ENCODE results near the gene TXNRD1.
A peak's percentile ranks its signal among the peaks of the same experiment; 100 is the strongest.
"Not testable (repeated sequence)": the region's sequence is repeated elsewhere in the genome, so short reads cannot be mapped to it uniquely, and the experiment has no call there.

TXNRD1 gene

DNA sequence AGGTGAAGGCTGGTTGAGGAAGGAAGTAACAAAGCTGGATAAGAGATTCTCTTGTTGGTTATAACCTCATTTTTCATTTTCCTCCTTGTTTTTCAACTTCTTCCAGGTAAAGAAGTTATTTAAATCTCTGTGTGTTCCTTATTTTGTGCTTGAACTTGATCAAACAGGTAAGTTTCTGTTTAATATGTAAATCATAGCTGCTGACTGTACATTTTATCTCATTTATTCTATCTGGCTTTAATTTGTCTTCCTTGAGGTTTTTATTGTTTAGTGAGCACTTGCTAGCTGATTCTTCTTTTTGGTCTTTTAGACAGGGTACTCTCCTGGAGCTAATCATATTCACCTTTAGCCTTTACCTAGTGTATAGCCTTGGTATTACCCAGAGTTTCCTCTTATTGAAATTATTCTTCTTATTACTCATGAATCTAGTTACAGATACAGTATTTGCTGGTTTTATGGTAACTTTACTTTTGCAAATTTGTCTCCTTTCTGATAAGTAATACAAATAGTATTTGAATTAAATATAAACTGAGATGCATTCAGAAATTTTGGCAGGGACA lies 42.4 kb downstream of the TXNRD1 start:
- H3K9ac ChIP-seq (ENCODE audit: low read depth in 1 of 2, low read length in 2 of 2), result no peak overlapping the region
- H3K9me3 ChIP-seq (ENCODE audit: control insufficient read depth in 1 of 2, low read length in 2 of 2), result no peaks in the 10 kb centered on the region
- H3K4me3 ChIP-seq (ENCODE audit: low read depth in 1 of 2, low read length in 2 of 2), result no peak overlapping the region
- no peak overlapping the region for H3K27ac ChIP-seq (ENCODE audit: low read depth, low read length)
- no peaks in the 10 kb centered on the region for H3K27me3 ChIP-seq (ENCODE audit: control insufficient read depth in 1 of 2, insufficient read depth in 2 of 2, low read length in 2 of 2)
- H3K4me1 ChIP-seq (ENCODE audit: control insufficient read depth in 1 of 2, insufficient read depth in 2 of 2, low read length in 2 of 2), result no peaks in the 10 kb centered on the region
- no peaks in the 10 kb centered on the region for H3K36me3 ChIP-seq (ENCODE audit: control insufficient read depth in 1 of 2, insufficient read depth in 2 of 2, low read length in 2 of 2)

DNA sequence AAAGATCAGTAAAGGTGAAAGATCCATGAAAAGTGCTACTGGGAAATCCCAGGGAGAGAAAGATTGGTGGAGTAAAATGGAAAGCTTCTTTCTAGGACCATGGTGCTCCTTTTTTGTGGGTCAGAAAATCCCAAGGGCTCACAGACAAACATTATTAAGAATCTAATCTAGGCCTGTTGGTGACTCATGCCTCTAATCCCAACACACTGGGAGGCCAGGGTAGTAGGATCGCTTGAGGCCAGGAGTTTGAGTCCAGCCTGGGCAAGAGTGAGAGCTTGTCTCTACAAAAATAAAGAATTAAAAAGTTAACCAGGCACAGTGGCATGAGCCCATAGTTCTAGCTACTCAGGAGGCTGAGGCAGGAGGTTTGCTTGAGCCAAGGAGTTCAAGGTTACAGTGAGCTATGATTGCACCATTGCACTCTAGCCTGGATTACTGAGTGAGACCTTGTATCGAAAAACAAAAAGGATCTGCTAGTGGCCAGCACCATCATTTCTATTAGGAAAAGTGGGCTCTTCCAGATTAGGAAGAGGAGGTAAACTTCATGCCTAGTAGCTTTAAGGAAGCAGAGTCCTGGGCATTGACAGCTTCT lies 43.0 kb downstream of the TXNRD1 start:
- Histone ChIP-seq H3K4me3 (ENCODE audit: low read depth in 1 of 2, low read length in 2 of 2) (no peak overlapping the region), H3K9ac (ENCODE audit: low read depth in 1 of 2, low read length in 2 of 2) (no peak overlapping the region), H3K9me3 (ENCODE audit: control insufficient read depth in 1 of 2, low read length in 2 of 2) (no peaks in the 10 kb centered on the region), H3K27me3 (ENCODE audit: control insufficient read depth in 1 of 2, insufficient read depth in 2 of 2, low read length in 2 of 2) (no peaks in the 10 kb centered on the region), H3K36me3 (ENCODE audit: control insufficient read depth in 1 of 2, insufficient read depth in 2 of 2, low read length in 2 of 2) (no peaks in the 10 kb centered on the region), H3K4me1 (ENCODE audit: control insufficient read depth in 1 of 2, insufficient read depth in 2 of 2, low read length in 2 of 2) (no peaks in the 10 kb centered on the region), H3K27ac (ENCODE audit: low read depth, low read length) (no peak overlapping the region)

DNA sequence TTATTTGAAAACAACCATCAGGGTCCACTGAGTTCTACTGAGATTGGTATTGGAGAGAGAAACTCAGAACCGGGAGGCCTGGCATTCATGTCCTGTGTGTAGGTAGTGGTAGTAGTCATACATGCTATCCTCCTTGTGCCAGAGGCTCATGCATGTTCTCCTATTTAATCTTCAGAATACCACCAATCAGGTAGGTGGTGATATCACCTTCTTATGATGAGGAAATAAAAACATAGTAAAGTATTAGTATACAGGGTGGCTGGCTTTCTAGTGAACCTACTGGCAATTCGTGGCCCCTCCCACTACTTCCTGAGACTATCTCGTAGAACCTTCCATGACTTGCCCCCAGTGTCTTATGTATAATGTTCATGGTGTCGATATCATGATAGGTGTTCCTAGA lies 47.4 kb downstream of the TXNRD1 start:
- H3K36me3 ChIP-seq (ENCODE audit: control insufficient read depth in 1 of 2, insufficient read depth in 2 of 2, low read length in 2 of 2), result no peaks in the 10 kb centered on the region
- no peaks in the 10 kb centered on the region for H3K4me1 ChIP-seq (ENCODE audit: control insufficient read depth in 1 of 2, insufficient read depth in 2 of 2, low read length in 2 of 2)
- H3K9ac ChIP-seq (ENCODE audit: low read depth in 1 of 2, low read length in 2 of 2), result no peak overlapping the region
- H3K4me3 ChIP-seq (ENCODE audit: low read depth in 1 of 2, low read length in 2 of 2), result no peak overlapping the region
- no peaks in the 10 kb centered on the region for H3K27me3 ChIP-seq (ENCODE audit: control insufficient read depth in 1 of 2, insufficient read depth in 2 of 2, low read length in 2 of 2)
- no peak overlapping the region for H3K27ac ChIP-seq (ENCODE audit: low read depth, low read length)
- no peaks in the 10 kb centered on the region for H3K9me3 ChIP-seq (ENCODE audit: control insufficient read depth in 1 of 2, low read length in 2 of 2)

DNA sequence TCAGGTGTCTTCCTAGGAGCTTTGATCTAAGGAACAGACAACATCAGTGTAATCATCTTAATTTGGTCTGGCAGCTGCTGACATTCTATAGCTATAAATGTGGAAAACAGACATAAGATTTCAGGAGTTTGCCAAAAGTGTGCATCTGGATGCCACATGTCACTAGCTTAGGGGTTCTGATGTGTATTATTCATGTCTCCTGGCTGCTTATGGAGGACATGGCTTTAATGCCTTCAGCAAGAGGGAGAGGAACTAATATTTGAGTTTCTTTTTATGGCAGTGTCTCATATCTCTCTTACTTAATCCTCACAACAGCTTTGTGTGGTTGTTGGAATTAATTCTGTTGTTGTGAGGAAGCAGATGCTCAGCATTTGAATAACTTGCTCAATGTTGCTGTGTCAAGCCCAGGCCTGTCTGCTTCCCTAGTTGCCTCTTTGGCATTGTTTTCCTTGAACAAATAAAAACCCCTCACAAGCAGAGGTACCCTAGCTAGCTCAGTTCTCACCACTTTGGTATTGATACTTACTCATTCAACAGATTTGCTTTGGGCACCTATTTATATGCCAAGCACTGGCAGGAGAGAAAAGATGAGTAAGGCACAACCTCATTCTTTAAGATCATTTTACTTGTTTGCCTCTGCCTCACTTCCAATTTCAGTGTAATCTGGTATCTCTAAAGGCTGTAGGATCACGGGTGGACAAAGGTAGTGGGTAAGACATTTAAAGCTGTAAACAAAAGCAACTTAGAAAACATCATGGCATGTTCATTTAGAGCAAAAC lies 48.2 kb downstream of the TXNRD1 start:
- Histone ChIP-seq H3K27ac (ENCODE audit: low read depth, low read length) (no peak overlapping the region), H3K4me1 (ENCODE audit: control insufficient read depth in 1 of 2, insufficient read depth in 2 of 2, low read length in 2 of 2) (no peaks in the 10 kb centered on the region), H3K9me3 (ENCODE audit: control insufficient read depth in 1 of 2, low read length in 2 of 2) (no peaks in the 10 kb centered on the region), H3K27me3 (ENCODE audit: control insufficient read depth in 1 of 2, insufficient read depth in 2 of 2, low read length in 2 of 2) (no peaks in the 10 kb centered on the region), H3K36me3 (ENCODE audit: control insufficient read depth in 1 of 2, insufficient read depth in 2 of 2, low read length in 2 of 2) (no peaks in the 10 kb centered on the region), H3K4me3 (ENCODE audit: low read depth in 1 of 2, low read length in 2 of 2) (no peak overlapping the region), H3K9ac (ENCODE audit: low read depth in 1 of 2, low read length in 2 of 2) (no peak overlapping the region)

DNA sequence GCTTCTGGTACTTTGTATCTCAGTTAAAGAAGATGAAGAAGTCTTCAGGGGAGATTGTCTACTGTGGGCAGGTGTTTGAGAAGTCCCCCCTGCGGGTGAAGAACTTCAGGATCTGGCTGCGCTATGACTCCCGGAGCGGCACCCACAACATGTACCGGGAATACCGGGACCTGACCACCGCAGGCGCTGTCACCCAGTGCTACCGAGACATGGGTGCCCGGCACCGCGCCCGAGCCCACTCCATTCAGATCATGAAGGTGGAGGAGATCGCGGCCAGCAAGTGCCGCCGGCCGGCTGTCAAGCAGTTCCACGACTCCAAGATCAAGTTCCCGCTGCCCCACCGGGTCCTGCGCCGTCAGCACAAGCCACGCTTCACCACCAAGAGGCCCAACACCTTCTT lies 49.9 kb downstream of the TXNRD1 start:
- not testable (repeated sequence) for H3K27me3 ChIP-seq (ENCODE audit: control insufficient read depth in 1 of 2, insufficient read depth in 2 of 2, low read length in 2 of 2); H3K9me3 ChIP-seq (ENCODE audit: control insufficient read depth in 1 of 2, low read length in 2 of 2); H3K4me3 ChIP-seq (ENCODE audit: low read depth in 1 of 2, low read length in 2 of 2); H3K9ac ChIP-seq (ENCODE audit: low read depth in 1 of 2, low read length in 2 of 2); H3K4me1 ChIP-seq (ENCODE audit: control insufficient read depth in 1 of 2, insufficient read depth in 2 of 2, low read length in 2 of 2); H3K27ac ChIP-seq (ENCODE audit: low read depth, low read length); H3K36me3 ChIP-seq (ENCODE audit: control insufficient read depth in 1 of 2, insufficient read depth in 2 of 2, low read length in 2 of 2)

DNA sequence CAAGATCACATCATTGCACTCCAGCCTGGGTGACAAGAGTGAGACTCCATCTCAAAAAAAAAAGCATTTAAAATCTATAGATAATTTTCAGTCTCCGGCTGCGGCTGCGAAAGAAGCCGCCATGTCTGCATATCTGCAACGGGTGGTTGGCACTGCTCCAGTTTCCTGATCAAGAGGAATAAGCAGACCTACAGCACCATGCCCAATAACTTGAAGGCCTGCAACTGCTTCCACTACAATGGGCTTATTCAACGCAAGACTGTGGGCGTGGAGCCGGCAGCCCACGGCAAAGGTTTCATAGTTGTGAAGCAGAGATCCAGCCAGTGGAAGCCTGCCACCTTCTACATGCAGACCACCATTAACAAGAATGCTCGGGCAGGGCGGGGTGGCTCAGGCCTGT lies 57.4 kb downstream of the TXNRD1 start:
- H3K9me3 ChIP-seq (ENCODE audit: control insufficient read depth in 1 of 2, low read length in 2 of 2), result no peaks in the 10 kb centered on the region
- H3K27me3 ChIP-seq (ENCODE audit: control insufficient read depth in 1 of 2, insufficient read depth in 2 of 2, low read length in 2 of 2), result no peaks in the 10 kb centered on the region
- no peak overlapping the region for H3K4me3 ChIP-seq (ENCODE audit: low read depth in 1 of 2, low read length in 2 of 2)
- H3K9ac ChIP-seq (ENCODE audit: low read depth in 1 of 2, low read length in 2 of 2), result no peak overlapping the region
- H3K36me3 ChIP-seq (ENCODE audit: control insufficient read depth in 1 of 2, insufficient read depth in 2 of 2, low read length in 2 of 2), result no peaks in the 10 kb centered on the region
- H3K4me1 ChIP-seq (ENCODE audit: control insufficient read depth in 1 of 2, insufficient read depth in 2 of 2, low read length in 2 of 2), result peaks cover 4% of the 10 kb centered on the region in 2 donors
- no peak overlapping the region for H3K27ac ChIP-seq (ENCODE audit: low read depth, low read length)

DNA sequence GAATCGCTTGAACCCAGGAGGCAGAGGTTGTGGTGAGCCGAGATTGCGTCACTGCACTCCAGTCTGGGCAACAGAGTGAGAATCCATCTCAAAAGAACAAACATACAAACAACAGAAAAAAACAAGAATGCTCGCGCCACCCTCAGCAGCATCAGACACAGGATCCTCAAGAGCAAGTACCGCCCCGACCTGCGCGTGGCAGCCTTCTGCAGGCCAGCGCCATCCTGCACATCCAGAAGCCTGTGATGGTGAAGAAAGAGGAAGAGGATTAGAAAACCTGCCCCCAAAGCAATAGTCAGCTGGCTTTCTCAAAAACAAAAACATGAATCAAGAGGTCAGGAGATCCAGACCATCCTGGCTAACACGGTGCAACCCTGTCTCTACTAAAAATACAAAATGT lies 57.9 kb downstream of the TXNRD1 start:
- no peak overlapping the region for H3K9ac ChIP-seq (ENCODE audit: low read depth in 1 of 2, low read length in 2 of 2)
- H3K27me3 ChIP-seq (ENCODE audit: control insufficient read depth in 1 of 2, insufficient read depth in 2 of 2, low read length in 2 of 2), result no peaks in the 10 kb centered on the region
- no peak overlapping the region for H3K4me3 ChIP-seq (ENCODE audit: low read depth in 1 of 2, low read length in 2 of 2)
- no peaks in the 10 kb centered on the region for H3K9me3 ChIP-seq (ENCODE audit: control insufficient read depth in 1 of 2, low read length in 2 of 2)
- H3K27ac ChIP-seq (ENCODE audit: low read depth, low read length), result no peak overlapping the region
- no peaks in the 10 kb centered on the region for H3K36me3 ChIP-seq (ENCODE audit: control insufficient read depth in 1 of 2, insufficient read depth in 2 of 2, low read length in 2 of 2)
- peaks cover 4% of the 10 kb centered on the region in 2 donors for H3K4me1 ChIP-seq (ENCODE audit: control insufficient read depth in 1 of 2, insufficient read depth in 2 of 2, low read length in 2 of 2)

DNA sequence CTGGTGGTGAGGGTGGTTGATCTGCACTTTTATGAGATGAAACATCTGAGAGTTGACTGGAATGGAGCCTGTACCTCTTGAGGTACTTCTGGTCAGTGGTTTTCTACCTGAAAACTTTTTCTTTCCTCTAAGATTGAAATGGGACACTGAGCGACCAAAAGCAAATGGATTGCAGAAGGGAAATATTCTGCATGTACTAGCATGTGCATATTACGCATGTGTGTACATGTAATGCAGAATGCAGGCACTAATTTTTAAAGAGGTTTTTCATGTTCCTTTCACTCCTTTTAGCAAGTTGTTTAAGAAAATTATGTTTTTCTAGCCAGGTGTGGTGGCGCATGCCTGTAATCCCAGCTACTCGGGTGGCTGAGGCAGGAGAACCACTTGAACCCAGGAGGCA lies 59.2 kb downstream of the TXNRD1 start:
- Histone ChIP-seq H3K9me3 (ENCODE audit: control insufficient read depth in 1 of 2, low read length in 2 of 2) (no peaks in the 10 kb centered on the region), H3K27me3 (ENCODE audit: control insufficient read depth in 1 of 2, insufficient read depth in 2 of 2, low read length in 2 of 2) (no peaks in the 10 kb centered on the region), H3K4me3 (ENCODE audit: low read depth in 1 of 2, low read length in 2 of 2) (no peak overlapping the region), H3K27ac (ENCODE audit: low read depth, low read length) (no peak overlapping the region), H3K9ac (ENCODE audit: low read depth in 1 of 2, low read length in 2 of 2) (no peak overlapping the region), H3K36me3 (ENCODE audit: control insufficient read depth in 1 of 2, insufficient read depth in 2 of 2, low read length in 2 of 2) (no peaks in the 10 kb centered on the region), H3K4me1 (ENCODE audit: control insufficient read depth in 1 of 2, insufficient read depth in 2 of 2, low read length in 2 of 2) (peaks cover 4% of the 10 kb centered on the region in 2 donors)

DNA sequence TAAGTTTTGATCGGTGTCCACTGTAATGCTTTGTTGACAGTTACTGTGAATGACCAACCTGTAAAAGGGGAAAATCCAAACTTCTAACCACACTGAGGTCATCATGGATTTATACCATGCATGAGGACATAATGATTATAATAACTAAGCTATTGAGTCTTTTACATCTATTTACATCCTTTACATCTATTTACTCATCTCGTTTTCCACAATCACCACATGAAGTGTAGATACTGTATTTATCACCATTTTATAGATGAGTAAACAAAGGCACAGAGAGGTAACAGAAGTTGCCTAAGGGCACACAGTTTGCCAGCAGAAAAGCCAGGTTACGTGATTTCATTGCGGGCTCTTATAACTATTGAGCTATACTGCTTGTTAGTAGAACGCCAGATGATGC lies 60.1 kb downstream of the TXNRD1 start:
- Histone ChIP-seq H3K36me3 (ENCODE audit: control insufficient read depth in 1 of 2, insufficient read depth in 2 of 2, low read length in 2 of 2) (no peaks in the 10 kb centered on the region), H3K4me1 (ENCODE audit: control insufficient read depth in 1 of 2, insufficient read depth in 2 of 2, low read length in 2 of 2) (peaks cover 4% of the 10 kb centered on the region in 2 donors), H3K27ac (ENCODE audit: low read depth, low read length) (no peak overlapping the region), H3K9ac (ENCODE audit: low read depth in 1 of 2, low read length in 2 of 2) (no peak overlapping the region), H3K27me3 (ENCODE audit: control insufficient read depth in 1 of 2, insufficient read depth in 2 of 2, low read length in 2 of 2) (no peaks in the 10 kb centered on the region), H3K4me3 (ENCODE audit: low read depth in 1 of 2, low read length in 2 of 2) (peak overlapping the region in 1 of 2 donors; percentile 52), H3K9me3 (ENCODE audit: control insufficient read depth in 1 of 2, low read length in 2 of 2) (no peaks in the 10 kb centered on the region)

DNA sequence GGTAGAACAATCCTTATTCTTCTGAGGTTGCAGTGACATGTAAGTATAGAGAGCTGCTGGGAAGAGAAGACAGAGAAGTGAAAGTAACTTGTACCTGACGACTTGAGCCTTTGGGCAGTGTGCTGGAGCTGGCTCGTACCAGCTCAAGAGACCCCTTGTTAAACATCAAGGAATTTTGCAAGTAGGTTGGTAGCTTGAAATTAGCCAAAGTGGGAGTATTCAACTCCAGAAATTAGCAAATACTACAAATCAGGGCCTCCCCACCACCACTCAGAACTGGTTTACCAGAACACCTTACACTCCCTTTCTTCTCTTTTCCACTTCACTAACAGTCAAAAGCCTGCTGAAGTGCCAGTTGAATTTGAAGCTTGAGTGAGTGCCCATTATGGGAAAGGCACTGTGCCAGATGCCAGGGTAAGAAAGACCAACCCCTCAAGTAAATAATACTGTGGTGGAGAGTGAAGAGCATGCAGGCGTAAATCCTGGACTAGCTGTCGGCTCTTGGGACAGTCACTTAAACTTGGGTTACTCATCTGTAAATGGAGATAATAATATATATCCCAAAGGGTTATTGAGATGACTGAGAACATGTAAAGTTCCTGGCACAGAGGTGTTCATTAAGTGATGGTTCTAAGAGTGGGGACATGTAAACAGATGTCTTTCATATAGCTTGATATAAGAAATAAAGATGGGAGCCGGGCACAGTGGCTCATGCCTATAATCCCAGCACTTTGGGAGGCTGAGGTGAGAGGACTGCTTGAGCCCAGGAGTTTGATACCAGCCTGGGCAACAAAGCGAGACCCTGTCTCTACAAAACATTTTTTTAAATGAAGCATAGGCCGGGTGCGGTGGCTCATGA lies 60.9 kb downstream of the TXNRD1 start:
- H3K27ac ChIP-seq (ENCODE audit: low read depth, low read length), result no peak overlapping the region
- H3K4me3 ChIP-seq (ENCODE audit: low read depth in 1 of 2, low read length in 2 of 2), result peak overlapping the region; percentile 24 to 52

More for the DNA sequence above, 60.9 kb downstream of the TXNRD1 start:
- Histone ChIP-seq H3K27me3 (ENCODE audit: control insufficient read depth in 1 of 2, insufficient read depth in 2 of 2, low read length in 2 of 2) (no peaks in the 10 kb centered on the region), H3K9me3 (ENCODE audit: control insufficient read depth in 1 of 2, low read length in 2 of 2) (no peaks in the 10 kb centered on the region), H3K36me3 (ENCODE audit: control insufficient read depth in 1 of 2, insufficient read depth in 2 of 2, low read length in 2 of 2) (no peaks in the 10 kb centered on the region), H3K4me1 (ENCODE audit: control insufficient read depth in 1 of 2, insufficient read depth in 2 of 2, low read length in 2 of 2) (peaks cover 4% of the 10 kb centered on the region in 2 donors), H3K9ac (ENCODE audit: low read depth in 1 of 2, low read length in 2 of 2) (peak overlapping the region; percentile 11 to 49)
